H1 (cell line): ENCODE measurements around the gene SH3RF3. TPM values are rescaled to one million over a fixed set of nuclear protein-coding genes. Genes with fewer than 3 reads are reported as not detected.

Experiments
- ATF2 ChIP-seq: IDR thresholded peaks from 2 replicates; pipeline ENCODE4 v1.6.1; 2012; ENCODE audit warnings: low read length, inconsistent platforms
- BRCA1 ChIP-seq: IDR thresholded peaks from 2 replicates; pipeline ENCODE4 v1.6.1; 2012; ENCODE audit warnings: low read depth, low read length, improper control_type of control experiment
- CEBPB ChIP-seq: IDR thresholded peaks from 2 replicates; pipeline ENCODE4 v1.6.1; 2012; ENCODE audit warnings: low read depth, low read length
- CHD7 ChIP-seq: fragments of 300-600 bp; sonication (generic); IDR thresholded peaks from 2 replicates; pipeline ENCODE4 v1.7.1; 2012; ENCODE audit warnings: low read length, moderate library complexity, mild to moderate bottlenecking, inconsistent platforms; ENCODE audit not compliant: insufficient replicate concordance
- SIRT6 ChIP-seq: IDR thresholded peaks from one replicate; pipeline ENCODE4 v1.7.1; 2012; ENCODE audit warnings: low read length, inconsistent platforms
- TAF1 ChIP-seq: IDR thresholded peaks from 2 replicates; pipeline ENCODE4 v1.6.1; 2011; ENCODE audit warnings: mild to moderate bottlenecking, low read depth, low read length
- TCF12 ChIP-seq: IDR thresholded peaks from 2 replicates; pipeline ENCODE4 v1.6.1; 2011; ENCODE audit warnings: low read depth, mild to moderate bottlenecking, low read length
- TEAD4 ChIP-seq: IDR thresholded peaks from 2 replicates; pipeline ENCODE4 v1.6.1; 2012; ENCODE audit warnings: low read depth, low read length, inconsistent platforms, mixed read lengths
- polyA plus RNA-seq, 7 experiments: library from polyadenylated mRNA; depleted of rRNA in 3 of 7; stranded (reverse) in 5 of 7; unstranded in 2 of 7; fragments of >200 nt in 5 of 7; fragments of 200-250 nt in 2 of 7; gene quantifications; 1 replicate in 5 of 7; 2 replicates in 1 of 7; 4 replicates in 1 of 7; pipeline versions ENCODE4 v1.2.1 to v1.2.3, GENCODE V29; 2011 to 2013; ENCODE audit warnings: missing spikeins in 2 of 7, mixed read lengths in 2 of 7
- total RNA-seq: library from RNA; stranded (reverse); fragmentation: NEBNext Ultra II Directional; extraction: Animal tissue kit (Norgen Biotek cat#: 25700); gene quantifications from 2 replicates; pipeline ENCODE4 v1.2.1, GENCODE V29; 2021

SH3RF3 gene
- total and polyA plus RNA-seq, 2 of the 8 experiments (the other 6 are each of a cell fraction or from before 2014, with no cell fraction given) = 0.11 to 0.65 TPM

- no peak for TF ChIP-seq CHD7
- TF ChIP-seq TEAD4 = no peak
- TF ChIP-seq ATF2 = no peak
- TF ChIP-seq CEBPB = no peak
- no peak for TF ChIP-seq TAF1
- TF ChIP-seq TCF12 = no peak
- TF ChIP-seq BRCA1 = no peak
- TF ChIP-seq SIRT6 = no peak
Observed at GRCh38 chr2:109372614-109373013, 243.6 kb downstream of the SH3RF3 start (continued).
